Activated naive CD4-positive, alpha-beta T cell treated with anti-CD3 and anti-CD28 coated beads for 36 hours (primary cell): ENCODE results near the gene NUDT3. TPM values are rescaled to one million over a fixed set of nuclear protein-coding genes. Genes with fewer than 3 reads are reported as not detected.
"Not testable (repeated sequence)": the region's sequence is repeated elsewhere in the genome, so short reads cannot be mapped to it uniquely, and the experiment has no call there.

ENCODE experiments used
- CTCF ChIA-PET: fragments of 350-600 bp; sonication (Branson Sonifier 250); formaldehyde crosslinking; loops from one replicate; lab custom pipeline; 2021; ENCODE audit warnings: antibody characterized with exemption; lab: Charles Lee
- DNase-seq: peaks from one replicate; pipeline ENCODE4 v3.0.0-alpha.2; 2020
- H3K27ac Mint-ChIP-seq: one replicate; pipeline ENCODE4 v1.8.0; 2021; ENCODE audit warnings: mild to moderate bottlenecking, mixed read lengths
- H3K27me3 Mint-ChIP-seq: one replicate; pipeline ENCODE4 v1.8.0; 2021; ENCODE audit warnings: low read depth, mixed read lengths
- H3K36me3 Mint-ChIP-seq: one replicate; pipeline ENCODE4 v1.8.0; 2021; ENCODE audit warnings: low read depth, mixed read lengths
- H3K4me1 Mint-ChIP-seq: one replicate; pipeline ENCODE4 v1.8.0; 2021; ENCODE audit warnings: low read depth, mixed read lengths
- H3K4me3 Mint-ChIP-seq: one replicate; pipeline ENCODE4 v1.8.0; 2021; ENCODE audit warnings: mild to moderate bottlenecking, moderate library complexity, mixed read lengths
- H3K9me3 Mint-ChIP-seq: one replicate; pipeline ENCODE4 v1.8.0; 2021; ENCODE audit warnings: mixed read lengths
- intact Hi-C: fragments of 100-400 bp; cut with micrococcal nuclease; formaldehyde crosslinking; loops from one replicate; pipeline ENCODE4 v1.15.1; 2023
- total RNA-seq, 2 experiments: library from RNA; stranded (reverse); gene quantifications; one replicate each; pipeline ENCODE4 v1.2.3, GENCODE V29; 2021

The NUDT3 gene
- total RNA-seq, 2 experiments from 2014 or later = 14.0 to 14.3 TPM

DNA sequence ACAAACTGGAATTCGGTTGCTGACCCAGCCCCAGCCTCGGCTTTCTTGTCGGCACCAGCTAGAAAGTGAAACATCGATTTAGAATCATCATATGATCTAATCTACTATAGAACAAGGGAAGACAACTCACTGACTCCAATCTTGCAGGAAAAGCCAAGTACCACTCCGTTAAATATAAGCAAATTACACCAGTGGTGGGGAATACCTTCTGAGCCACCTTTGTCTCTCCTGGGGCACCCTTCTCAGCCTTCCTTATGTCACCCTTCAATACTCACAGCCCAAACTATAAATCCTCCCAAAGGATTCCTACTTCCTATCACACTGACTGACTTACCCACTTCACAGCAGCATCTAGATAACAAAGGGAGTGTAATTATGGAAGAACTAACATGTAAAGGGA, 25.9 kb upstream of the NUDT3 start:
- H3K9me3 Mint-ChIP-seq = no peaks in the 10 kb centered on the region
- no peaks in the 10 kb centered on the region for H3K27me3 Mint-ChIP-seq
- CTCF ChIA-PET = no interaction called here
- peaks cover 29% of the 10 kb centered on the region for H3K4me1 Mint-ChIP-seq
- H3K4me3 Mint-ChIP-seq = no peak overlapping the region
- no peak for DNase-seq
- intact Hi-C loops = no loop called here
- H3K27ac Mint-ChIP-seq = peak overlapping the region; percentile 54
- H3K36me3 Mint-ChIP-seq = peaks cover 56% of the 10 kb centered on the region

DNA sequence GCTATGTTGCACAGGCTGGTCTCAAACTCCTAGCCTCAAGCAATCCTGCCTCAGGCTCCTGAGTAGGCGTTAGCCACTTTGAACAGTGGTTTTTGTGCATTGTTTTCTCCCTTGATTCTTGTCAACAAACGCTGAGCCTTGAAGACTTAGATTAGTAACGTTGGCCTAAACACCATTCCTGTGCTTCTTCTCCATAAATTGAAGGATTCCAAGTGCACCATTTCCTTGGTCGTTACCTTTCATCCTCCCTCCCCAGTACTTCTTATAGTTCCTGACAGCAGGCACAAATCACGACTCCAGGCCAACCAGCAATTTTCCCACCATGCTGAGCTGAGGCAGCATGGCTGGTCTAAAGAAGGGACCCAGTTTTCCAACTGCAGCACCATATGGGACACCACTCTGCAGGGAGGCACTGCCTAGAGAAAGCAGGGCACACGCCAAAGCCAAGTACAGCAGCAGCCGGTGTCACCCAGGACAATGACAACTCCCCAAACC, 24.5 kb upstream of the NUDT3 start:
- DNase-seq = no peak
- CTCF ChIA-PET = interaction anchor here (3.5 to 5.0 kb wide), 2 partner anchors 168 to 221 kb away, joined by 13 to 54 read pairs; partner anchors contain the start of gene SMIM29
- H3K27me3 Mint-ChIP-seq = no peaks in the 10 kb centered on the region
- no peak overlapping the region for H3K4me3 Mint-ChIP-seq
- H3K4me1 Mint-ChIP-seq = peaks cover 24% of the 10 kb centered on the region
- peaks cover 51% of the 10 kb centered on the region for H3K36me3 Mint-ChIP-seq
- peak overlapping the region; percentile 4 for H3K27ac Mint-ChIP-seq
- H3K9me3 Mint-ChIP-seq = no peaks in the 10 kb centered on the region
- intact Hi-C loops = no loop called here

DNA sequence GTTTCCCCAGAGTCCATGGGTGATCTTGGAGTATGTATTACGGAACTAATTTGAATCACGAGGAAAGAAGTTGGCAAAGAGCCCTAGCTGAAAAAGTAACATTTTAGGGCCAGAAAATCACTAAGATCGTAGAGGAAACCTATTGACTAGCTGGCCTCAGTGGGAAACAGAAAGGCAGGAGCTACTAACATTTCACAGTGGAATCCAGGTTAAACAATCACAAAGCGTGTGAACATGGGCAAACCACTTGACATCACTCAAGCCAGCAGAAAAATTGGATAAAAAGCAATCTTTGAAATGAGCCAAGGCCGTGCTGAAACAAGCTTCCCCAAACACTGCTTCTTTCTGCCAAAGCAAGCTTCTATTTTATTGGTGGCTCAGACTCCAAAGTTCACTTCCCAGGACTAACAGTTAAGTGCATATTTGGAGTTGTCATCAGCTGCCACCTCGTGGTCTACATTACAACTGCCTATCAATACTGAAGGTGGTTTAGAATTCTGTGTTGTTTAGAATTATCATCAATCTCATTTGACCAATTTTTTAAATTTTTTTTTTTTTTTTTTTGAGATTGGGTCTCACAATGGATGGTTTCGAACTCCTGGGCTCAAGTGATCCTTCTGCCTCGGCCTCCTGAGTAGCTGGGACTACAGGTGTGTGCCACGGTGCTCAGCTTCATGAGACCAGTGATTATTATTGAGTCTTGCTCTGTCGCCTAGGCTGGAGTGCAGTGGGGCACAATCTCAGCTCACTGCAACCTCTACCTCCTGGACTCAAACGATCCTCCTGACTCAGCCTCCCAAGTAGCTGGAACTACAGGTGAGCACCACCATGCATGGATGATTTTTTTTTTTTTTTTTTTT, 22.8 kb upstream of the NUDT3 start:
- no peak overlapping the region for H3K4me3 Mint-ChIP-seq
- no peaks in the 10 kb centered on the region for H3K9me3 Mint-ChIP-seq
- no peaks in the 10 kb centered on the region for H3K27me3 Mint-ChIP-seq
- H3K27ac Mint-ChIP-seq = no peak overlapping the region
- H3K36me3 Mint-ChIP-seq = peaks cover 40% of the 10 kb centered on the region
- peak; percentile 46 for DNase-seq
- intact Hi-C loops = loop anchor here (1.0 kb wide), 2 partner anchors 166 to 219 kb away; partner anchors contain the start of gene SMIM29
- CTCF ChIA-PET = interaction anchor here (0.7 to 5.0 kb wide), 11 partner anchors 11 to 315 kb away, joined by 3 to 54 read pairs (median 3); partner anchors contain the start of genes RPS10 and SMIM29
- H3K4me1 Mint-ChIP-seq = peaks cover 12% of the 10 kb centered on the region

DNA sequence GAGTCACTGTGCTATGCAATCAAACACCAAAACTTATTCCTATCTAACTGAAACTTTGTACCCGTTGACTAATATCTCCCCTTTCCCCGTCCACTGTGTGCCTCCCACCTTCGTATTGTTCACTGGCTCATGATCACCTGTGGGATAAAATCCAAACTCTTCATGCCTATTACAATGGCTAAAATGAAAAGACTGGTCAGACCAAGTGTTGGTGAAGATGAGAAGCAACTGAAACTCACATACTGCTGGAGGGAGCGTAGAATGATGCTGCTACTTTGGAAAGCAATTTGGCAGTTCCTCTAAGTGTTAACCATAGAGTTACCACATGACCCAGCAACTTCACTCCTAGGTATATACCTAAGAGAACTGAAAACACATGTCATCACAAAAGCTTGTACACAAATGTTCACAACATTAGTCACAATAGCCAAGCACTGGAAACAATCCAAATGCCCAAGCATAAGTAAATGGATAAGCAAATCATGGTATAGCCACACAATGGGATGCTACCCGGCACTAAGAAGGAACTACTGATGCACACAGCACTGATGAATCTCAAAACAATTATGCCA, 20.3 kb upstream of the NUDT3 start:
- peaks cover 3% of the 10 kb centered on the region for H3K4me1 Mint-ChIP-seq
- intact Hi-C loops = no loop called here
- no peaks in the 10 kb centered on the region for H3K9me3 Mint-ChIP-seq
- CTCF ChIA-PET = interaction anchor here (5.0 kb wide), 1 partner anchor 164 kb away, joined by 54 read pairs; the partner anchor contains the start of gene SMIM29
- peaks cover 24% of the 10 kb centered on the region for H3K36me3 Mint-ChIP-seq
- no peak for DNase-seq
- H3K27ac Mint-ChIP-seq = peak overlapping the region; percentile 43
- H3K27me3 Mint-ChIP-seq = no peaks in the 10 kb centered on the region
- no peak overlapping the region for H3K4me3 Mint-ChIP-seq

DNA sequence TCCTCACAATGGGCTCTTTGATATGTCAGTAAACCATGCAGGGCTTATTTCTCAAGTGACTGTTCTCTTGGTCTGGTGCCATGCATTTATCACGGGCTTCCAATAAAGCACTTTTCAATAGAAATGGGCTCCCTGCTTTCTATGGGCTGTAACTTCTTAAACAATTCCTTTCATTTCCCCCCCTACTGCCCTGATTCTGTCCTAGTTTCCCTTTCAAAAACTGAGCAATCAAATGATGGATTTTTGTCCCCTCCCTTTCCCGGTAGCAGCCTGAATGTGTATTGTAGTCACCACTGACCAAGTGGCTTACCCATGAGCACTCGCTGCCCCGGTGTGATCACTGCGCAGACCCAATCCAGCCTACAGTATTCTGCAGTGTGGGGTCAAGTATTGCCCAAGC, 19.5 kb upstream of the NUDT3 start:
- CTCF ChIA-PET = no interaction called here
- Mint-ChIP-seq H3K9me3 (no peaks in the 10 kb centered on the region), H3K27ac (no peak overlapping the region), H3K36me3 (peaks cover 19% of the 10 kb centered on the region), H3K27me3 (no peaks in the 10 kb centered on the region), H3K4me1 (peaks cover 3% of the 10 kb centered on the region), H3K4me3 (no peak overlapping the region)
- intact Hi-C loops = no loop called here
- DNase-seq = no peak

DNA sequence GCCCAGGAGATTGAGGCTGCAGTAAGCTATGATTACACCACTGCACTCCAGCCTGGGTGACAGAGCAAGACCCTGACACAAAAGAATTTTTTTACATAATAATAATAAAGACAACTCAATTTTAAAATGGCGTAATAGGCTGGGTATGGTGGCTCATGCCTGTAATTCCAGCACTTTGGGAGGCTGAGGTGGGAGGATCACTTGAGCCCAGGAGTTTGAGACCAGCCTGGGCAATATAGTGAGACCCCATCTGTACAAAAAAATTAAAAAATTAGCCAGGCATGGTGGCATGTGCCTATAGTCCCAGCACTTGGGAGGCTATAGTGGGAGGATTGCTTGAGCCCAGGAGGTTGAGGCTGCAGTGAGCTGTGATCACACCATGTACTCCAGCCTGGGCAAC, 15.4 kb upstream of the NUDT3 start:
- H3K4me1 Mint-ChIP-seq, H3K27ac Mint-ChIP-seq, H3K4me3 Mint-ChIP-seq, intact Hi-C loops, CTCF ChIA-PET, H3K27me3 Mint-ChIP-seq, DNase-seq, H3K9me3 Mint-ChIP-seq: not testable (repeated sequence)
- peaks cover 15% of the 10 kb centered on the region for H3K36me3 Mint-ChIP-seq

DNA sequence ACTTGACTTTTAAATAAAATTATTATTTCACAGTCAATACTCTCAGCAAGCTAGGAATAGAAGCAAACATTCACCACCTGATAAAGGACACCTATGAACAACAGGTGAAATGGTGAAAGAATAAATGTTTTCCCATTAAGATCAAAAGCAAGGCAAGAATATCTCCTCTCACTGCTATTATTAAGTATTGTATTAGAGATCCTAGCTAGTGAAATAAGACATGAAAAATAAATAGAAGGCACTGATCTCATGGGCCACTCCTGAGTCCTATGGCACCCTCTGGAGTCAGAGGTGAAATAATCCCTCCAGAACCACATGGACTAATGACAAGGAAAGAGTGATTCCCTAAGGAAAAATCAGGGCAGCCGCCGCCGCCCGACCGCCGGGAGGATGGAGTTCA, 4.0 kb upstream of the NUDT3 start:
- peaks cover 15% of the 10 kb centered on the region for H3K4me1 Mint-ChIP-seq
- intact Hi-C loops = no loop called here
- no peaks in the 10 kb centered on the region for H3K27me3 Mint-ChIP-seq
- H3K36me3 Mint-ChIP-seq = peaks cover 4% of the 10 kb centered on the region
- no peak overlapping the region for H3K27ac Mint-ChIP-seq
- CTCF ChIA-PET = interaction anchor here (1.5 kb wide), 2 partner anchors 147 to 207 kb away, joined by 5 to 9 read pairs; no protein-coding TSS in a partner anchor
- H3K9me3 Mint-ChIP-seq = peaks cover 4% of the 10 kb centered on the region
- DNase-seq = no peak
- H3K4me3 Mint-ChIP-seq = no peak overlapping the region

DNA sequence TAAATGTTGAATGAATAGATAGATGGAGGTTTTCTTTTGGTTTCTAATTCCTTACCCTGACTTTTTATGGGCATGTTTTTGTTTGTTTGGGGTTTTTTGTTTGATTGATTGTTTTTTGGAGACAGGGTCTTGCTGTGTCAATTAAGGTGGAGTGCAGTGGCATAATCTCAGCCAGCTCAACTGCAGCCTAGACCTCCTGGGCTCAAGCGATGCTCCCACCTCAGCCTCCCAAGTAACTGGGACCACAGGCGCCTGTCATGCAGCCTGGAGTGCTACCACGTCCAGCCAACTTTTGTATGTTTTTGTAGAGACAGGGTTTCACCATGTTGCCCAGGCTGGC, 1.5 kb upstream of the NUDT3 start:
- intact Hi-C loops = loop anchor here (2.0 kb wide), 1 partner anchor 229 kb away; no protein-coding TSS in a partner anchor
- peaks cover 21% of the 10 kb centered on the region for H3K4me1 Mint-ChIP-seq
- no peaks in the 10 kb centered on the region for H3K27me3 Mint-ChIP-seq
- no peak for DNase-seq
- H3K4me3 Mint-ChIP-seq = peak overlapping the region; percentile 66
- no peak overlapping the region for H3K27ac Mint-ChIP-seq
- peaks cover 4% of the 10 kb centered on the region for H3K36me3 Mint-ChIP-seq
- CTCF ChIA-PET = no interaction called here
- peaks cover 4% of the 10 kb centered on the region for H3K9me3 Mint-ChIP-seq

DNA sequence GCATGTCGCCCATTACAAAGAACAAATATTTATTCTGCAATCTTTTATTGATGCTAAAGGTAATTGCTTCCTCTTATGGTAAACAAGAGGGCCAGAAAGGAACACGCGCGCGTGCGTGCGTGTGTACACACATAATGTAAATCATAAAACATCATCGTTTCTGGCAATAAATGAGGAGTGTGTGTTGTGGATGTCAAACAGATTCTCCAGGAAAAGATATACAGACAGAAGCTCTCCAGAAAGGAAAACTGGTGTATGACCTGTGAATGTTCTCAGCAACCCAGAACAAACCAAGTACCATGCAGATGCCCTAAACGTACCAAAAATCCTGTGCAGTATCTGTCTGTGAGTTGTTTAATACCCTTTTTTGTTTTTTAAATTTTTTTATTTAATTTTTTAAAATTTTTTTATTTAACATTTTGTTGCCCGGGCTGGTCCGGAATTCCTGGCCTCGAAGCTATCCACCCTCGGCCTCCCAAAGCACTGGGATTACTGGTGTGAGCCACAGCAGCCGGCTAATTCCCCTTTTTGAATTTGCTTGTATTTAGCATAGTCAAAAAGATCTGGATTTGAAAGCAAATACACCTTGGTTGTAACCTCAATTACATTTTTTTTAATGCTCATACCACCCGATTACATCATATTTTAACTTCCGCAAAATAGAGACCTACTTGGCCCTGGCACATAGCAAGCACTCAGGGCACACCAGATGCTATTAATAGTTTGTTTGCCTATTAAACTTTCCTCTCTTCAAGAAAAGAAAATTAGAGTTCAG, 909 bp upstream of the NUDT3 start:
- DNase-seq = no peak
- peak overlapping the region; percentile 66 for H3K4me3 Mint-ChIP-seq
- H3K27ac Mint-ChIP-seq = peak overlapping the region; percentile 88
- peaks cover 4% of the 10 kb centered on the region for H3K9me3 Mint-ChIP-seq
- H3K27me3 Mint-ChIP-seq = no peaks in the 10 kb centered on the region
- H3K4me1 Mint-ChIP-seq = peaks cover 25% of the 10 kb centered on the region
- peaks cover 4% of the 10 kb centered on the region for H3K36me3 Mint-ChIP-seq
- intact Hi-C loops = loop anchor here (2.0 kb wide), 1 partner anchor 229 kb away; no protein-coding TSS in a partner anchor
- CTCF ChIA-PET = interaction anchor here (0.6 to 1.9 kb wide), 5 partner anchors 22 to 165 kb away, joined by 3 to 7 read pairs (median 5); partner anchors contain the start of gene SMIM29

DNA sequence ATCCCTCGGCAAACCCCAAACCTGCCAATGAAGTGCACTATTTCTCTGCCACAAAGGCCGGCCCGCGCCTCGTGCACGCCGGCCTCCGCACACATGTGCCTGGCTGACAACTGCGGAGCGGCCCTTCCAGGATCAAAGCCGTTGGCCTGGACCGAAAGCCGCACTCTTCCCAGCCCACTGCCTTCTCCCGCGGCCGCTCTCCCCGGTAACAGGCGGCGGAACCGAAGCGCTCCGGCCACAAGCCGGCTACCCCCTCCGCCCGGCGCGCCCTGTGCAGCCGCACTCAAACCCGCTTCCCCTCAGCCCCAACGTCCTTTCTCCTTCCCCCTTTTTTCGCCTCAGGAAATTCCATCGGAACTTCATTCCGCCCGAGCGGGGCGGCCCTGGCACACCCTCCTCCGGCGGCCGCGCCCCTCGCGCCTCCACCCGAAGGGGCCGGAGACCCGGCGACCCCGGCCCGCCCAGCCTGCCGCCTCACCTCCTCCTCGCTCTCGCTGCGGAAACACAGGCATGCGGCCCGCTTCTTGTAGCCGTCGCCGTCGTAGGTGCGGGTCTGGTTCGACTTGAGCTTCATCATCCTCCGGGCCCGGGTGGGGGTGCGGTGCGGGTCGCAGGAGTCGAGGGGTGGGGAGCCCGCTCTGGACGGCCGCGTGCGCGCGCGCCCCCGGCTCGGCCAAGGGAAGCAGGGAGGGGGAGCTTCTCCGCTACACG, 528 bp downstream of the NUDT3 start:
- peaks cover 4% of the 10 kb centered on the region for H3K36me3 Mint-ChIP-seq
- peaks cover 28% of the 10 kb centered on the region for H3K4me1 Mint-ChIP-seq
- DNase-seq = peak; percentile 49
- H3K27ac Mint-ChIP-seq = no peak overlapping the region
- intact Hi-C loops = loop anchor here (1.0 to 2.0 kb wide), 4 partner anchors 34 to 227 kb away; partner anchors contain the start of genes RPS10 and SMIM29
- H3K9me3 Mint-ChIP-seq = peaks cover 4% of the 10 kb centered on the region
- H3K4me3 Mint-ChIP-seq = no peak overlapping the region
- CTCF ChIA-PET = interaction anchor here (1.3 to 2.1 kb wide), 4 partner anchors 86 to 196 kb away, joined by 5 to 7 read pairs (median 6); partner anchors contain the start of gene SMIM29
- H3K27me3 Mint-ChIP-seq = no peaks in the 10 kb centered on the region

DNA sequence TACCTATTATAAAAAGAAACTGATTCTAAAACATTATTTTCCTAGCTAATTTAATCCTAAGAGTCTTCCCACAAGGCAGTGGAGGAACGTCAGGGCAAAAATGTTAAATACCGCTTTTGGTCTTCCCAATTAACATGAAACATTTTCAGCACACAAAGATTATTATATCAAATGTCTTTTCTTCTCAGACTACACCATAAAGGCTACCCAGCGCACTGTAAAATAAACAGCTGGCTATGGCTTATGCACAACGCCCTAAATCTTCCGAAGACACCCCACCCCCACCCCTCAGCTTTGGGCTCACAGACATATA, 1.0 kb downstream of the NUDT3 start:
- H3K4me1 Mint-ChIP-seq = peaks cover 28% of the 10 kb centered on the region

More for the DNA sequence above, 1.0 kb downstream of the NUDT3 start:
- H3K27me3 Mint-ChIP-seq = no peaks in the 10 kb centered on the region
- H3K27ac Mint-ChIP-seq = no peak overlapping the region
- DNase-seq = no peak
- CTCF ChIA-PET = interaction anchor here (0.7 to 2.1 kb wide), 3 partner anchors 11 to 196 kb away, joined by 3 to 5 read pairs (median 4); partner anchors contain the start of gene SMIM29
- peaks cover under 1% of the 10 kb centered on the region for H3K9me3 Mint-ChIP-seq
- intact Hi-C loops = no loop called here
- peaks cover 2% of the 10 kb centered on the region for H3K36me3 Mint-ChIP-seq
- H3K4me3 Mint-ChIP-seq = no peak overlapping the region
